Aorta (tissue), 5 donors: ENCODE data around the gene FOXN1. TPM values are rescaled to one million over a fixed set of nuclear protein-coding genes. Genes with fewer than 3 reads are reported as not detected.

Source experiments
- ATAC-seq: fragments of 200-7000 bp; cut with Tn5 transposase; one replicate; pipeline ENCODE4 v1.9.1; 2022; ENCODE audit warnings: moderate library complexity; ENCODE audit not compliant: low FRiP score
- DNase-seq, 2 donors: peaks; one replicate each; pipeline ENCODE4 v3.0.0-alpha.2; 2020
- H3K27ac ChIP-seq, 2 donors: one replicate each; pipeline ENCODE4 v1.5.1; 2013; ENCODE audit warnings: low read length in 2 of 2, mild to moderate bottlenecking in 2 of 2, moderate library complexity in 2 of 2, control low read depth in 1 of 2, inconsistent platforms in 1 of 2, low read depth in 1 of 2
- H3K27me3 ChIP-seq, 2 donors: one replicate each; pipeline ENCODE4 v1.6.1; 2013; ENCODE audit warnings: control low read depth in 1 of 2, low read length in 1 of 2, mild to moderate bottlenecking in 1 of 2, moderate library complexity in 1 of 2; ENCODE audit not compliant: insufficient read depth in 2 of 2, control insufficient read depth in 1 of 2
- H3K36me3 ChIP-seq, 2 donors: one replicate each; pipeline ENCODE4 v1.6.1; 2013; ENCODE audit warnings: control low read depth in 1 of 2, low read length in 1 of 2, mild to moderate bottlenecking in 1 of 2; ENCODE audit not compliant: insufficient read depth in 2 of 2, control insufficient read depth in 1 of 2
- H3K4me1 ChIP-seq, 2 donors: one replicate each; pipeline ENCODE4 v1.6.1; 2013; ENCODE audit warnings: low read length in 2 of 2, control low read depth in 1 of 2, mild to moderate bottlenecking in 1 of 2, moderate library complexity in 1 of 2; ENCODE audit not compliant: insufficient read depth in 2 of 2, control insufficient read depth in 1 of 2
- H3K4me3 ChIP-seq, 2 donors: one replicate each; pipeline ENCODE4 v1.5.1; 2013; ENCODE audit warnings: low read length in 2 of 2, control low read depth in 1 of 2, mild to moderate bottlenecking in 1 of 2
- H3K9me3 ChIP-seq: one replicate; pipeline ENCODE4 v1.6.1; 2013; ENCODE audit warnings: mild to moderate bottlenecking, low read length; ENCODE audit not compliant: control insufficient read depth
- WGBS, 2 donors: extraction: QIAGEN DNeasy Blood & Tissue Kit; methylation state at CpG; one replicate each; pipeline ENCODE4 v1.1.7; 2013; 5-methylcytosine and 5-hydroxymethylcytosine counted together
- intact Hi-C, 2 donors: fragments of 100-400 bp; cut with DNase I; formaldehyde crosslinking; loops; one replicate each; pipeline versions ENCODE4 v1.14.2 to v1.15.0; 2022
- polyA plus RNA-seq, 2 donors: library from polyadenylated mRNA; stranded (reverse); fragments of 200-250 nt; gene quantifications; one replicate each; pipeline ENCODE4 v1.2.3, GENCODE V29; 2013
- total RNA-seq, 2 donors: library from RNA; stranded (reverse); fragmentation: NEBNext Ultra II Directional; extraction: Animal tissue kit (Norgen Biotek cat#: 25700); gene quantifications; one replicate each; pipeline ENCODE4 v1.2.1, GENCODE V29; 2021
- donor health status: healthy with polysubstance abuse.
- donor health status: Bipolar disorder and iron deficiency.
- donor health status: DM: no; HTN: no; CAD: no.
- donor health status: DM: no; HTN: no; CAD: no.
- donor health status: DM: yes; HTN: yes; CAD: no.

FOXN1 gene
- total and polyA plus RNA-seq, 4 donors, result not detected

GRCh38 chr17:28501421-28502284, 4.5 kb upstream of the FOXN1 start:
- ATAC-seq, result no peak
- intact Hi-C loops, result no loop called here
- no peak overlapping the region for H3K27ac ChIP-seq

DNA sequence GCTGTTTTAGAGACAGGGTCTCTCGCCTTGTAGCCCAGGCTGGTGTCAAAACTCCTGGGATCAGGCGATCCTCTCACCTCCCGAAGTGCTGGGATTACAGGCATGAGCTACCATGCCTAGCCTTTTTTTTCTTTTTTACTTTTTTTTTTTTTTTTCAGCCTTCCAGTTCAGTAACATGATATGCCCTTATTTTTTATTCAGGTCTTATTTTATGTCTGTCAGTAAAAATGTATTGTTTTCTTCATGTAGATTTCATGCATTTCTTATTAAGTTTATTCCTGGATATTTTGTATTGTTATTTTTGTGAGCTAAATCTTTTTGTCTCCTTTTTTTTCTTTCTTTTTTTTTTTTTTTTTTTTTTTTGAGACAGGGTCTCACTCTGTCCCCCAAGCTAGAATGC, 2.7 kb upstream of the FOXN1 start:
- intact Hi-C loops, result no loop called here
- Histone ChIP-seq H3K4me1 (no peaks in the 10 kb centered on the region), H3K36me3 (no peaks in the 10 kb centered on the region), H3K27me3 (no peaks in the 10 kb centered on the region), H3K9me3 (no peaks in the 10 kb centered on the region), H3K27ac (no peak overlapping the region), H3K4me3 (no peak overlapping the region)
- DNase-seq (no peak), ATAC-seq (no peak)
- WGBS, 2 donors, result 46 to 50% methylated on average over 3 of the region's 3 CpGs

More at GRCh38 chr17:28501421-28502284, 4.5 kb upstream of the FOXN1 start:
- Histone ChIP-seq H3K36me3 (no peaks in the 10 kb centered on the region), H3K9me3 (no peaks in the 10 kb centered on the region), H3K4me1 (no peaks in the 10 kb centered on the region), H3K4me3 (no peak overlapping the region), H3K27me3 (no peaks in the 10 kb centered on the region)
- DNase-seq, result no peak
- WGBS, 2 donors, result 66 to 73% methylated on average over 3 of the region's 3 CpGs

DNA sequence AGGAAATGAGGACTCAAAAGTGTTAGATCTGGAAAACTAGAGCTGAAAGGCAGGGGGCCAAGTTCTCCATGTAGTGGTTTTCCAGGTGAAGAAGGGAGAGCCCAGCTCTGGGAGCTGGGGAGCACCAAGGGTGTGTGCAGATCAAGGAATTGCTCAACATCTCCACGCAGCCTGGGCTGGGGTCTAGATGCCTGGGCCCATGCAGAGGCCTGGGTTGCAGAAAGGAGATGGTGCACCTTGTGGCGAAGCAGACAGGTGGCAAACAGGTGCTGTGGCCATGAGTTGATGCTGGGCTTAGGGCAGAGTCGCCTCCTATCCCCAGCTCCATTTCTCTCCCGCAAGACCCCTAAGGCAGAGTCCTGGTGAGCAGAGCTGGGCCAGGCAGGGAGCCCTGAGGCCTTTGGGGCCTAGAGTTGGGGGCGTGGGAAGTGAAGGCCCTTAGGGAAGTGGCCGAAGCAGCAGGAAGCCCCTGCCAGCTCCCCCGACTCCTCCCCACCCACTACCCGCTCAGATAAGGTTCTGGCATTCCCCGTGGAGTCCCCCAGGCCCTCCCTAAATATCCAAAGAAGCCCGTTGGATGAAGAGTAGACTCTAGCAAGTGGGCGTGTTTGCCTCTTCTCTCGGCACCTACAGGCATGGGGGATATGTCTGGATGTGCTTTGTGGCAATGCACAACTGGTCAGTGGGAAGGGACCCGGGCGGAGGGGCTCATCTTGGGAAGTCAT, 777 bp downstream of the FOXN1 start:
- intact Hi-C loops, result no loop called here
- H3K27ac ChIP-seq, result no peak overlapping the region
- no peaks in the 10 kb centered on the region for H3K27me3 ChIP-seq
- H3K36me3 ChIP-seq, result no peaks in the 10 kb centered on the region
- H3K4me3 ChIP-seq, result no peak overlapping the region
- DNase-seq (no peak), ATAC-seq (no peak)
- H3K4me1 ChIP-seq, result no peaks in the 10 kb centered on the region
- H3K9me3 ChIP-seq, result no peaks in the 10 kb centered on the region
- 83 to 85% methylated on average over 13 to 14 of the region's 14 CpGs for WGBS, 2 donors

DNA sequence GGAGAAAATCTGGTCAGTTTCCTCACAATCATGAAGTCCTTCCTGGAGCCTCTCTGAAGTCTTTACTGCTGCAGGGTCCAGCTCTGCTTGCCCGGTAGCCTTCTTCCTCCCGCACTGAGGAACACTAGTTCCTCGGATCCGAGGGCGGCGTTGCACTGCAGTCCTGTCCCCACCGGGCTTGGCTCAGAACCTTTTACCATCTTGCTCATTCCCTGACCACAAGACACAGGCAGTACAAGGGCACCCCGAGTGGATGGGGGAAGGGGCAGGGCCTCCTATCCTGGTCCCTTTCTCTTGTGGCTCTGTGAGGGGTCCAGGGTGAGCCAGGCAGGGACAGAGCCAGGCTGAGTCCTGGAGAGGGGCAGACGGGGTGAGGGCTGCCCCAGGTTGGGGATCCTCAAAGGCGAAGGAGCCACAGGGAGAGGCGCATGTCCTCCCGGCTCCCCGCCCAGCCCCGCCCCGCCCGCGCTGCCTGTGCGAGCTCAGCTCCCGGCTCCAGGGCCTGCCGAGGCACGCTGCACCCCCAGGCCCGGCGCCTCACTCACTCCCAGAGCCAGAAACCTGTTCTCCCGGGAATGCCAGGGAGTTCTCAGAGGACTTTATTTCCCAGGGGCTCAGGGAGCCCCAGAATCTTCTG, 1.5 kb downstream of the FOXN1 start:
- Histone ChIP-seq H3K27ac (no peak overlapping the region), H3K9me3 (no peaks in the 10 kb centered on the region), H3K27me3 (no peaks in the 10 kb centered on the region), H3K36me3 (no peaks in the 10 kb centered on the region), H3K4me3 (no peak overlapping the region), H3K4me1 (no peaks in the 10 kb centered on the region)
- 27 to 30% methylated on average over 18 to 24 of the region's 24 CpGs for WGBS, 2 donors
- DNase-seq (no peak), ATAC-seq (no peak)
- intact Hi-C loops, result no loop called here

DNA sequence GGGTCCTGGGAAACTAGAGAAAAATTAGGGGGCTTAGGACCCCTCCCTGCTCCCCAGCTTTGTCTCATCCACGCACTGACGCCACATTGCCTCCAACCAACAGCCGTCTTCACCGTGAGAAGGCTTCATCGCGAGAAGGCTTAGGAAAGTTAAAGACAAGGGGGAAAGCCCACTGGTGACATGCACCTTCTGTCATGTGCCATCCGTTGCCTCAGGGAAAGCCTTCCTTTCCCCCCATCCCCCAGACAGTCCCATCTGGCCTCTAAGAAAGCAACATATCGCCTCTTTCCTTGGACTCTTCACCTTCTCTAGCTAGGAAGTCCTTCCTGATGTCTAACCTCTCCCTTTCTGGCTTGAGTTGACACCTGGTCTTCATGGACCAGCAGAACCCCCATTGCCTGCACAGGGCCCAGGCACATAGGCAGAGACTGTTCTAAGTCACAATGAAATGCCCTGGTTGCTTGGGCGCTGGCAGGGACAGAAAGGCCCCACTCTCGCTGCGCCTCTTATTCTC, 2.1 kb downstream of the FOXN1 start:
- intact Hi-C loops, result no loop called here
- DNase-seq (no peak), ATAC-seq (no peak)
- Histone ChIP-seq H3K36me3 (no peaks in the 10 kb centered on the region), H3K27ac (no peak overlapping the region), H3K4me3 (no peak overlapping the region), H3K27me3 (no peaks in the 10 kb centered on the region), H3K4me1 (no peaks in the 10 kb centered on the region), H3K9me3 (no peaks in the 10 kb centered on the region)
- WGBS, 2 donors, result 64 to 76% methylated on average over 11 of the region's 11 CpGs

DNA sequence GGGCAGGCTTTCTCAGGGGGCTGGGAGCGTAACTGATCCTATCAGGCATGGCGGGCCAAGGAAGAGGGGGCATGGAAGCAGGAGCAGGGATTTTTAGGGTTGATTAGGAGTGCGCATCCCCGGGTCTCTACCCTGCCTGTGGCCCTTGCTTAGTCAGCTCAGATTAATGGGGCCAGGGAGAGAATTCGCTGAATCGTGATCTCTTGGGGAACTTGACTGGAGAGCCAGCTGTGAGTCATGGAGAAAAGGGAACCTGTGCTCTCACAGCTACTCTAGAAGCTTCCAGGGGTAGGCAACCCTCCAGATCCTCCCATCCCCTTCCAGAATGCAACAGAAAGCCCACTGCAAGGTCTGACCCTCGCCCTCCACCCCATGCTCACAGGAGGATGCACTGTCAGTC, 3.6 kb downstream of the FOXN1 start:
- 72 to 78% methylated on average over 7 of the region's 7 CpGs for WGBS, 2 donors
- H3K9me3 ChIP-seq, result no peaks in the 10 kb centered on the region
- H3K36me3 ChIP-seq, result no peaks in the 10 kb centered on the region
- no peaks in the 10 kb centered on the region for H3K27me3 ChIP-seq
- no peak for DNase-seq
- ATAC-seq, result no peak
- no peak overlapping the region for H3K4me3 ChIP-seq
- H3K4me1 ChIP-seq, result no peaks in the 10 kb centered on the region
- intact Hi-C loops, result no loop called here
- no peak overlapping the region for H3K27ac ChIP-seq

GRCh38 chr17:28511858-28512461, 5.8 kb downstream of the FOXN1 start:
- DNase-seq (no peak), ATAC-seq (no peak)
- Histone ChIP-seq H3K4me3 (no peak overlapping the region), H3K9me3 (no peaks in the 10 kb centered on the region), H3K36me3 (no peaks in the 10 kb centered on the region), H3K27me3 (no peaks in the 10 kb centered on the region), H3K27ac (no peak overlapping the region), H3K4me1 (no peaks in the 10 kb centered on the region)
- intact Hi-C loops, result no loop called here
- 82% methylated on average over 3 of the region's 3 CpGs for WGBS, 2 donors

DNA sequence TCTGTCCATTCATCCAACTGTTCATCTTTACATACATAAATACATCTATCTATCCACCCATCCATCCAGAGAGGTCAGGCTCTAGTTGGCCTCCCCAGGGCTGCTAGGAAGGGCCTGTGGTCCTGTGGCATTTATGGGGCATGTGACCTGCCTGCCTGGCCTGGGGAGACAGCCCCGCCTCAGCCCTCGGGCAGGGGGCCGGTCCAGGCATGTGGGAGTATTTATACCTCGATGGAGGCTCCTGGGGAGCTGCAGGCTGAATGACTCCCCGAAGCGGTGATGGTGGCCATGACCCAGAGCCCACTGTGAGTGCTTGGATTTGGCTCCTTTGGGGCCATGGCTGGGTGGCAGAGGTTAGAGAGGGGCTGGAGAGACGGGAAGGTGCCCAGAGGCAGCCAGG, 7.3 kb downstream of the FOXN1 start:
- no peaks in the 10 kb centered on the region for H3K36me3 ChIP-seq
- no peaks in the 10 kb centered on the region for H3K27me3 ChIP-seq
- 61 to 67% methylated on average over 7 of the region's 7 CpGs for WGBS, 2 donors
- no peak overlapping the region for H3K27ac ChIP-seq
- H3K4me3 ChIP-seq, result no peak overlapping the region
- DNase-seq (no peak), ATAC-seq (no peak)
- no peaks in the 10 kb centered on the region for H3K4me1 ChIP-seq
- H3K9me3 ChIP-seq, result no peaks in the 10 kb centered on the region
- intact Hi-C loops, result no loop called here
